ACHN (cell line): Measurements from ENCODE around the gene DCLRE1B.

Experiments
- DNase-seq: peaks from one replicate; pipeline ENCODE4 v3.0.0-alpha.2; 2015
- in situ Hi-C: cut with HindIII; loops from 2 replicates; pipeline ENCODE4 v1.10.0; 2017; ENCODE audit warnings: low sequenced_read_pairs, low pct_ligation_motif_present, low pct_unique_long_range_greater_than_20kb

The DCLRE1B gene

DNA sequence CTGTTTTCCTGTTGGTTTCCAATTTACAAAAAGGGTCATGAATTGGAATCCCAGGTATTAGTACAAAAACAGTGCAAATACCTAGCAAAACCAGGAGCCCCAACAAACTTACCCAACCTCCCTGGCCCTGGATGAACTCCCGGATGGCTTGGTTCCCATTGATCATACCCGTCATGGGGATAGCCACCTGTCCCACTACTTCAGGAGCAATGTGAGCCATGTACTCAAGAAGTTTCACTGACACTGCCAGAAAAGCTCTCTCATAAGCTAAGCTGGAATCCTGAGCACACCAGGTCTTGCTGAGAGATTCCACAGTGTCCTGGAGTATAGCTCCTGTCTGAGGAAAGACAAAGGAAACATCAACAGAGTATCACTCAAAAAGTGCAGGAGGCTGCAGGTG, 23.5 kb upstream of the DCLRE1B start:
- DNase-seq, result no peak
- in situ Hi-C loops, result no loop called here

DNA sequence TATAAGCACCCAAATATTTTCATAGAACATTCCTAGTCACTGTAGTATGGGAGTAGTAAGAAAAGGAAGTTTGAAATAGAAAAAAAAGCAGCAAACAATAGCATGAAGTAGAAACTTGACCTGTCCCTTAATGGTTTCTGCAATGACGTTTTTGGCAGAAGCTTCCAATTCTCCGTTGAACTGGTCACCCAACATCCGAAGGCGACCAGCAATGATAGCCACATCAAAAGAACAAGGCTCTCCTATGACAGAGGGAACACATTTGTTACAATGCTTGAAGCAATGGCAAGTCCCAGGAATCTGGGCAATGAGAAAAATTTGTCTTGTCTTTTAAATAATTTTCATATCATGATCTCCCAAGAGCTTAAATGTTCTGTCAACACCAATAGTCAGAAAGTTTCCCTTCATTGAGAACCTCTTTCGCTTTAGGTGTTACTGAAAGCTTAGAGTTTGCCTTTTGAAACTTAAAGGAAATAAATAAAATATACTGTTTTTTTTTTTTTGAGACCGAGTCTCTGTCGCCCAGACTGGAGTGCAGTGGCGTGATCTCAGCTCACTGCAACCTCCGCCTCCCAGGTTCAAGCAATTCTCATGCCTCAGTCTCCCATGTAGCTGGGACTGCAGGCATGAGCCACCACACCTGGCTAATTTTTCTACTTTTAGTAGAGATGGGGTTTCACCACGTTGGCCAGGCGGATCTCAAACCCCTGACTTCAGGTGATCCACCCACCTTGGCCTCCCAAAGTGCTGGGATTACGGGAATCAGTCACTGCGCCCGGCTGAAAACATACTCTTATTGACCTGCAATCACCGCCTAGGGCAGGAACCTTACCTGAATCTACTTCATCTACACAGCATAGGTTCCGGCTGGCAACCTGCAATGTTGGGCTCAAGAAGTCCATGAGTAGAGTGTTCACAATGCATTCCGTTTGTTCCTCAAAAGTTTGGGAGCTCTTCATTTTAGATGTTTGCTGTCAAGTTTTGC, 18.4 kb upstream of the DCLRE1B start:
- in situ Hi-C loops, result no loop called here
- no peak for DNase-seq

DNA sequence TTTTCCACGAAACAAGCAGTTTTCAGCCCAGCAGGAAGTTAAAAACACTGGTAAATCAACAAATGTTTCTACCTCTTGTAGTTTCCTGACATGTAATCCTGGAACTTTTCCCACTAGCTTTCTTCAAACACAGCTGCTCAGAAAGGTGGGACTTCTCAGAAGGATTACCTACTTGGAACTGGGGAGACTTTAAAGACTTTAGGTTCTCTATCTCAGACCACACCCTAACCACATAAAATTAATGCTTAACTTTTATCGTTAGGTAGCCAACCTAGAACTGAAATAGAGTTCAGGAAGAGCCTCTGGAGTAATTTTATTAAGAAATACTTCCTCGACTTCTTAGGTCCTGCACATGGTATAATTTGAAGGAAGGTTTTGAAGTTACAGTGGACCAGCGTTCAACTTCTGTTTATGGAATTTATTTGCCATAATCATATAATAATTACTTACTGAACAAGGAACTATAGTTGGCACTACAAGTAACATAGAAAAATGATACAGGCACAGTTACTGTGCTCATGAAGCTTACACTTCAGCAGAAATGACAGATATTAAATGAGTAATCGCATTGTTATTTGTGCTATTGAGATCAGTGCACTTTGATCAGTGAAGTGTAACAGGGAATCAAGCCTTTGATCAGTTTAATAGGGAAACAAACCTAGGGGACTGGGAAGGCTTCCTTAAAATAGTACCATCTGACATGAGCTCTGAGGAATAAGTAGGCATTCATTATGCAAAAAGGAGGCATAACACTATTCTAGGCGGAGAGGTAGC, 17.5 kb upstream of the DCLRE1B start, which contains the start of gene BCL2L15:
Gene BCL2L15, minus strand, starts transcription at position 180 of the 774 bp plus-strand sequence. CDS start 206 bp downstream, outside the sequence.
- in situ Hi-C loops, result no loop called here
- DNase-seq, result peak; percentile 56

DNA sequence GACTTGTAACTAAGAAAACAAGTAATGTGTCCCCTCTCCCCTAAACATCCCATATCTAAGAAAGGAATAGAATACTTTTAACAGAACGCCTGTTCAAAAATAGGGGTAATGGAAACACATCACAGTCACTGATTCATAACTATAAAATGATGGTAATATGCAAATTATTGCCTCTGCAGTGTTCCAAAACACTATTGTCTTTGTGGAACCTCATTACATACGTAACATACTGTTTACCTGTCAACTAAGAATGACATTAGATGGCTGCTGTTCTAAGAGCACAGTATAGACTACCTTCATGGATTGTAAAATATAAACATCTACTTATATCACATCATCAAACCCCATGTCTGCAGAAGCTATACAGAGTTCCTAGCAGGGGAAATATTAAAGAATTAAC, 14.3 kb upstream of the DCLRE1B start:
- in situ Hi-C loops, result no loop called here

DNA sequence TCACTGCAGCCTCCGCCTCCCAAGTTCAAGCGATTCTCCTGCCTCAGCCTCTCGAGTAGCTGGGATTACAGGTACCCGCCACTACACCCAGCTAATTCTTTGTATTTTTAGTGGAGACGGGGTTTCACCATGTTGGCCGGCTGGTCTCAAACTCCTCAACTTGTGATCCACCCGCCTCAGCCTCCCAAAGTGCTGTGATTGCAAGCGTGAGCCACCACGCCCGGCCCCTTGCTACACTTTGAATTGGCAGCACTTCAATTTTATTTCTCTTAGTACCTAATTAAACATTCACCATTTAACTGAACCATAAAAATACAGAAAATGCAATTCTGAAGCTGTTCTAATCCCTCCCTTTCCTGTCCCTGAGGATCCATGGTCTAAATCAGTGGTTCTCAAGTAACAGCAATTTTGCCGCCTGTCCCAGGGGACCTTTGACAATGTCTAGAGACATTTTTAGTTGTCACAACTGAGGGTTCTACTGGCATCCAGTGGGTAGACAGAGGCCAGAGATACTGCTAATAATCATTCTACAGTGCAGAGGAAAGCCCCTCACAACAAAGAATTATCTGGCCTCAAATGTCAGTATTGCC, 13.4 kb upstream of the DCLRE1B start:
- in situ Hi-C loops, result no loop called here
- DNase-seq, result no peak

More for the DNA sequence above, 14.3 kb upstream of the DCLRE1B start:
- DNase-seq, result no peak

DNA sequence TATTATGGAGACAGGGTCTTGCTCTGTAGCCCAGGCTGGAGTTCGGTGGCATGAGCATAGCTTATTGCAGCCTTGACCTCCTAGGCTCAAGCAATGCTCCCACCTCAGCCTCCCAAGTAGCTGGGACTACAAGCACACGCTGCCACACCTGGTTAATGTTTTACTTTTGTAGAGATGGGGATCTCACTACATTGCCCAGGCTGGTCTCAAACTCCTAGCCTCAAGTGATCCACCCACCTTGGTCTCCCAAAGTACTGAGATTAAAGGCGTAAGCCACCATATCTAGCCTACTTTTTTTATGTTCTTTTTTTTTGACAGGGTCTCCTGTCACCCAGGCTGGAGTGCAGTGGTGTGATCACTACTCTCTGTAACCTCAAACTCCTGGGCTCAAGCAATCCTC, 11.9 kb upstream of the DCLRE1B start:
- in situ Hi-C loops, result no loop called here
- DNase-seq, result no peak

DNA sequence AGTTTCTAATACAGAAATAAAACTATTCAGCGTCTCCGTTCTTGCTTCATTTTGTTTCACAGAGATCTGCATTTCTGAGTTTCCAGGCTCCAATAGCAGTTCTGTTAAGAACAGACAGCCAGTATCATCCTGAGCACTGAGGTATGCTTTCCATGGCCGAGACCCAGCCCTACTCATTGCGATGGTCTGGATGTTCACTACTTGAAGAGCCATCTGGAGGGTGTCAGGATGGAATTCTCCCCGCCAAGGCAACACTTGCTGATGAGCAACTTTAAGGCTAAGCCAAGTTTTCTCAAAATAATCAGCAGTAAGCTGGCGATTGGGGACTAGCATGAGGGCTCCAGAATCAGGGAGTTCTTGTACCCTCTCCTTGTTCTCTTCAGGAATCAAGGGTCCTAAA, 10.0 kb upstream of the DCLRE1B start:
- DNase-seq, result no peak
- in situ Hi-C loops, result no loop called here

DNA sequence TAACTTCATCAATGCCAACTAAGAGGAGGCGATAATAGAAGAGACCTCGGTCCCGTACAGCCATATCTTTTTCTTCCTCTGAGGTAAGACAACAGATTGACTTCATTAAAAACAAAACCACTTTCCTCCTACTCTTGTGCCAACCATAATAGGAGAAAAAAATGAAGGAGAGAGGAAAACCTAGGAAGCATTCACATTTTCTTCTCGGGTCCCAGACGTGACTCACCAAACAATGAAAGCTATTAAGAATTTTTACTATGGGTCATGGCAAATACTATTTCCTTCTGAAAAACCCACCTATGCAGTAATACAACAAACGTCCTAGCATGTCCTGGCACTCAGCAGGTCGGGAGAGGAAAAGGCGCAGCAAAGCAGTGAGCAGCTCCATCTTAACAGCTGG, 9.2 kb upstream of the DCLRE1B start:
- no peak for DNase-seq
- in situ Hi-C loops, result no loop called here

DNA sequence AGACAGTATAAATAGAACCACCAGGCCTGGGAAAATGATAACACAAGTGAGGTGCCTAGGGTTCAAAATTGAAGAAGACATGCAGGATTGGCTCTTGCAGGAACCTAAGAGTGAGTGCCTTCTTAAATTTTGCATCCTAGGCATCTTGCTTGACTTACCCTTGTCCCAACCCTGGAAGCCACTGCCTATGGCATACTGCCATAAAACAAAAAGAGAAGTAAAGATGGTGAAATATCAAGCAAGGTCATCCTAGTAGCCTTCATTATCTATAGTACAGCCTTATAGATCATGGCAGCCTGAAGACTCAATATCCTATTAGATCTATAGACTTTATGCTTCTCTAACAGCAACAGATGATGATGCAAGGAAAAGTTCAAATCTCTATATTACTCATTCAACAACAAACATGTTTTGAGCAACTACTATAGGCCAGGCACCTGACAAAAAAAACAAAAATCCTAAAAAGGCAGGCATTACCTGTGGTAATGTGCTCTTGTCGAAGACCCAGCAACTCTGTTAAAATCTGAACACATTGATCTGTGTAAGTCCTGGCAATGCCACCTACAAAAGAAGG, 6.8 kb upstream of the DCLRE1B start:
- in situ Hi-C loops, result no loop called here
- DNase-seq, result no peak

DNA sequence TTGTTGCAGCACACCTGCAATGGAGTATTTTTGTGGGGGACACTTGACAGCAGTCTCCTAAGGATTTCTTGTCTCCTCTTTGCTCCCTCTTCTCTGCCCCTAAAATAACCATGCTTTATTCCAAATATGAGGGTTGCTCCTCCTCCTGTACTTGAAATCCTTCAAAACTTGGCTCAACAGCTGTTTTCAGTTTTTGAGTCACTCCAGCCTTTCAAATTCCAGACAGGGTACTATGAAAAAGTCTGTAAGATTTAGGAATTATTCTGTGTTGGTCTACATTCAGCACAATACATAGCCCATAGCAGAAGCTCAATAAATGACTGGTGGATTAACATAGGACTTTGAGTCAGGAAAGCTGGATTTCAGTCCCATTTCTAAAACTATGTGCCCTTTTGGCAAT, 6.0 kb upstream of the DCLRE1B start:
- in situ Hi-C loops, result no loop called here

DNA sequence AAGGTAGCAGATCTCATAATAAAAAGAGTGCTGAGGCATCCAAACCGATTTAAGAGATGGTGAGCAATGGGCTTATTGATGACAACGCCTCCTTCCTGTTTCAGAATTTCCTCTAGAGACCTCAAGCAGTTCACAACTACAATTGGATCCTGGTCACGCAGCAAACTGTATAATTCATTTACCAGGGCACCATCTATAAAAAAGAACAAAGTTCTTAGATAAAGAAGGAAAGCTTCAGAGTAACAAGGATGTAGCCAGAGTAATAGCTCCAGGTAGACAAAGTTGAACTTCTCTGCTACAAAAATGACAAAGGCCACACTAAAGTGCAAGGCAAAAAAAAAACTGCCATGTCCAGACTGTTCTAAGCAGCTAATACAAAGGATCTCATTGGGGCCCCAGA, 3.9 kb upstream of the DCLRE1B start:
- in situ Hi-C loops, result no loop called here
- no peak for DNase-seq

More for the DNA sequence above, 6.0 kb upstream of the DCLRE1B start:
- DNase-seq, result no peak

DNA sequence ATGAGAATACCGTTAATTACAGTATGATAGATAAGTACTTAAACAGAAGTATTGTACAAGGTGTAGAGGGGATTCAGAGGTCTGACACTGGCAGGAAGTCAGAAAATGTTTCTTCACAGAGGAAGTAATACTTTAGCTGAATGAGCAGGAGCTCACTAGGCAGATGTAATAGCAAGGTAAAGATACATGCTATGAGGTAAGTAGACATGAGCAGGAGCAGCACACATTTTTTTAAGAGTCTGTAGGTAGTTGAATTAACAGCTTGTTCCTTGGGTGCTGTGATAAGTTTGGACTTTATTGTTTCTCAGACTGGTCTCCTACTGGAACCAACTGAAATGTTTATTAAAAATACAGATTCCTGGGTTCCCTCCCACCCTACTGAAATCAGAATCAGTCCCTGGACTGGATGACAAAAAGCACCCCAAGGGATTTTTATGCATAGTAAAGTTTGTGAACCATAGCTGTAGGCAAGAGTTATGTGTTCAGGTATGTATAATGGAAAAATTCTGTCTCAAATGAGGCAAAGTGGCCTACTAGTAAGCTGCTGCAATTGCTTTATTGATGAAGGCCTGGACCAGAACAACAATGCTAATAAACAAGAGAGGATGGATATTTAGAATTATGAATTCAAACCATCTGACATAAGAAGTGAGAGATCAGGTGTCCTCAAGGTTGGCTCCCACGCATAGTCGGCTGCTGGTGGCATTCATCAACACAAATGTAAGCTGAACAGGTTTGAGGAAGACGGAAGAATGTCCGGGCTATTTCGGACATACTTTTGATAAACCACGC, 1.4 kb upstream of the DCLRE1B start:
- DNase-seq, result peak; percentile 11
- in situ Hi-C loops, result no loop called here

DNA sequence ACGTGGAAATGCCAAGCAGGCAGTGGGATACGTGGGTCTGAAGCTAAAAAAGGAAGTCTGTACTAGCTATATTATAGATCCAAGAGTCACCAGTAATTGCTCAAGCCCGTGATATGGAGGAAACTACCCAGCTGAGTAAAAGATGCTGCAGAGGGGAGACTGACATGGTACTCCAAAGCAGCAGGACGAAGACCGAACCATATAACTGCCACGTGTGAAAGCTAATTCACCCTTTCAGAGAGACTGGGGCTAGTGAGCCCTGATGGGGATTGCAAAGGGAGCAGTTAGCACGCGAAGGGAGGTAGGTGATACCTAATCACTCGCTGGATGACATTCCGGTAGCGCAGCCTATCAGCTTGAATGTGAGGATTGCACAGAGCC, 843 bp upstream of the DCLRE1B start:
- in situ Hi-C loops, result no loop called here
- no peak for DNase-seq

DNA sequence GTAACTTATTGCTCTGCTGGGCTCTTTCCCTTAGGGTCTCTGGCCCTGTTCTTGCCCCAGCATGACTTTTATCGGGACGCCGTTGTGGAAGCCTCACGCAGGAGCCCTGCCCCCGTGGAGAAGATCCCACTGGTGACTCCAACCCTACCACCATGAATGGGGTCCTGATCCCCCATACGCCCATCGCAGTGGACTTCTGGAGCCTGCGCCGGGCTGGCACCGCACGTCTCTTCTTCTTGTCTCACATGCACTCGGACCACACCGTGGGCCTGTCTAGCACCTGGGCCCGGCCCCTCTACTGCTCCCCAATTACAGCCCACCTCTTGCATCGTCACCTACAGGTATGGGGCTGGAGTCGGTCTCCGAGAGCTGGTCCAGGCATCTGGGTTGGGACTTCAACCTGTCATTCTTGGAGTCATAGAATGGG, 322 bp downstream of the DCLRE1B start:
- in situ Hi-C loops, result no loop called here
- no peak for DNase-seq

DNA sequence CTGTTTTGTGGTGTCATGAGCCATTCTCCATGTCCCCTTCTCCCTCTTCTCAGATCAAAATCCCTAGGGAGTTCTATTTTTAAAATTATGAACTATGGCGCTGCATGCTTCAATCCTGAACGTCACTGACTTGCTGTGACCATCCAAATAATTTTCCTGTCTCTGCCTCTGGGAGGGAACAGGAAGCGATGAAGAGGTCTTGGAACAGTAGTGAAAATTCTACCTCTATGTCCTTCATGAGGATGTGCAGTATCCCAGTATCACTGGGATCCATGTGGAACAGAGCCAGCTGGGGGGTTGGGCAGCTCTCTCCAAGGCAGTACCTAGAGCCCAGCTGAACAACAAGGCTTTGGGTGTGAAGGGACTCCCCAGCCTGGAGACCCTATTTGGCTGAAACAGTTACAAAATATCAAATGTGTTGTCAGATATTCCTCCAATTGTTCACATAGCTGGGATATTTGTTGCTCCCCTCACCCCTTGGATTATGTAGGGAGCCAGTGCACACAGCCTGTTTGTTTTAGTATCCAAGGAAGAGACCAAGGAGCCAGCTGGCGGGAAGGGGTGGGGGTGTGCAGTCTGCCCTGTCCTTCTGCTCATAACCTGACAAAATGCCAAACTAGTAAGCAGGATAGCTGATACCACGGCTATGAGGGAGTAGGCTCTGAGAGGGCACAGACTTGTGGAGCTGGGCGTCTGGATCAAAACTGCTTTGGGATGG, 7.6 kb downstream of the DCLRE1B start:
- DNase-seq, result no peak
- in situ Hi-C loops, result no loop called here

DNA sequence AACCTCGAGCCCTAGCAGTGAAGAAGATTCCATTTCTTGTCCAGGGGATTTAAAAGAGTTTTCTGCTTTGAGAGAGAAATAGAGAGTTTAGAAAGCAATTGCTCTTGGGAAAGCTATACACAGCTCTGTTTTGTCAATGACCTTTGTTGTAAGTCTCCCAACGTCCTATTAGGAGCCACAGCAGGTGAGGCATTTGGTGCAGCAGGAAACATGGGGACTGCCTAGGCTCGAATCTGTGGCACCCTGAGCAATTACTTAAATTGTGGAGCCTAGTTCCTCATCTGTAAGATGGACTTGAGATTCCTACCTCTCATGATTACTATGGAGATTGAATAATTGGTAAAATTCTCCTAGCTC, 8.2 kb downstream of the DCLRE1B start:
- in situ Hi-C loops, result no loop called here

DNA sequence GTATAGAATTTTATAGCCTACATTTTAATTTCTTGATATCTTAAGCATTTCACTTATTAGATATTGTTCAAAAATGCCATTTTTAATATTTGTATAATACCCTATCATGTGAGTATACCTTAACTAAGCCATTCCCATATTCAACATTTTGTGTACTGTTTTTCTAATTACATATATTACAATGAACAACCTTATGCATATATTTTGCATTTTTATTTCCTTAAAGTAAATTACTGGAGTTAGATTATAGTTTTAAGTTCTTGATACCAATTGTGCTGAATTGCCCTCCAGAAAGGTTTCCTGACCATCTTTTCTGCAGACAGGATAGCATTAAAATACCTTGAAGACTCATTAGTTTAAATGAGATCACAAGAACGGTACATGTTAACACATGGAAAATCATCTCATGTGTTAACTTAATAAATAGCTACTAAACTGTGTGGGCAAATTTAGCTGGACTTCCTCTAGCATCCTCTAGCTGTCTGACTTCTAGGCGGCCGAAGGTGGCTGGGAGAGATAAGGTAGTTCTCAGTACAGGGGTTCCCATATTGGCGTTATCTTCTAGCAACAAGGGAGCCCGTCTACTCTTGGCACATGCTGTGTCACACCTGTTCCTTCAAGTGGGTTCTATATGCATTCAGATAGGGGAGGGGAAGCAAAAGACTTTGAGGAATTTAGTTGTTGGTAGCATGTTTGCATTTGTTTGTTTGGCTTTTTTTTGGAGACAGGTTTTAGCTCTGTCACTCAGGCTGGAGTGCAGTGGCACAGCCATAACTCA, 8.9 kb downstream of the DCLRE1B start:
- in situ Hi-C loops, result no loop called here
- no peak for DNase-seq

More for the DNA sequence above, 8.2 kb downstream of the DCLRE1B start:
- DNase-seq, result no peak
